HPDE6-E6E7 (cell line): ENCODE data around the gene CADM4.

Experiments used
- DNase-seq: peaks from one replicate; pipeline ENCODE4 v3.0.0; 2011; ENCODE audit warnings: missing footprints; ENCODE audit errors: extremely low spot score

CADM4 gene

GRCh38 chr19:43582495-43582894 lies 57.2 kb downstream of the CADM4 start:
- no peak for DNase-seq

GRCh38 chr19:43581467-43581866 lies 58.2 kb downstream of the CADM4 start:
- DNase-seq = no peak

GRCh38 chr19:43578787-43579186 lies 60.9 kb downstream of the CADM4 start:
- no peak for DNase-seq

GRCh38 chr19:43575955-43576878 lies 63.4 kb downstream of the CADM4 start:
- no peak for DNase-seq

GRCh38 chr19:43575156-43575950 lies 64.3 kb downstream of the CADM4 start, which contains the start of the genes PINLYP and XRCC1:
Gene PINLYP, plus strand, starts transcription at chr19:43575801. Its CDS starts 1,391 bp downstream, at chr19:43577192.
Gene XRCC1, minus strand, starts transcription at chr19:43575527. Its CDS starts 69 bp downstream, at chr19:43575458.
- peak; percentile 98 for DNase-seq

GRCh38 chr19:43574424-43575155 lies 65.1 kb downstream of the CADM4 start:
- DNase-seq = no peak
